GM19043 (cell line): ENCODE data around the gene C1QTNF5.

Experiments used
- ATAC-seq: cut with Tn5 transposase; IDR thresholded peaks from one replicate; pipeline ENCODE4 v1.9.1; 2021; ENCODE audit warnings: low read depth; ENCODE audit not compliant: unreplicated experiment

Gene C1QTNF5

GRCh38 chr11:119319136-119319699, 21.5 kb downstream of the C1QTNF5 start:
- ATAC-seq: no peak

- no peak for ATAC-seq
These were observed 22.2 kb downstream of the C1QTNF5 start for GRCh38 chr11:119318240-119319135.

- no peak for ATAC-seq
These were observed 23.0 kb downstream of the C1QTNF5 start for GRCh38 chr11:119317592-119318239.

GRCh38 chr11:119316729-119317591, 23.7 kb downstream of the C1QTNF5 start, which contains the start of gene MCAM:
MCAM (minus strand) TSS chr11:119317130; CDS start chr11:119317101, 29 bp downstream.
- no peak for ATAC-seq

GRCh38 chr11:119316016-119316728, 24.5 kb downstream of the C1QTNF5 start:
- no peak for ATAC-seq

GRCh38 chr11:119315131-119316015, 25.3 kb downstream of the C1QTNF5 start:
- no peak for ATAC-seq

GRCh38 chr11:119314726-119315125, 26.0 kb downstream of the C1QTNF5 start:
- ATAC-seq: no peak

- no peak for ATAC-seq
These were observed 30.0 kb downstream of the C1QTNF5 start for GRCh38 chr11:119310682-119311052.

GRCh38 chr11:119309953-119310681, 30.6 kb downstream of the C1QTNF5 start:
- no peak for ATAC-seq

- ATAC-seq: no peak
These were observed 31.3 kb downstream of the C1QTNF5 start for GRCh38 chr11:119309411-119309810.

- no peak for ATAC-seq
These were observed 32.7 kb downstream of the C1QTNF5 start for GRCh38 chr11:119307974-119308373.

- ATAC-seq: no peak
These were observed 33.5 kb downstream of the C1QTNF5 start for GRCh38 chr11:119307219-119307618.

- ATAC-seq: no peak
These were observed 34.3 kb downstream of the C1QTNF5 start for GRCh38 chr11:119306373-119306890.

- no peak for ATAC-seq
These were observed 34.9 kb downstream of the C1QTNF5 start for GRCh38 chr11:119305556-119306372.

- no peak for ATAC-seq
These were observed 37.4 kb downstream of the C1QTNF5 start for GRCh38 chr11:119303227-119303718.

- no peak for ATAC-seq
These were observed 40.3 kb downstream of the C1QTNF5 start for GRCh38 chr11:119300198-119300964.
